ENCODE measurements around the gene HDAC9. TPM values are rescaled to one million over a fixed set of nuclear protein-coding genes. Genes with fewer than 3 reads are reported as not detected.

HDAC9 gene
- total RNA-seq, 4 donors from 2014 or later, result 54.8 to 96.2 (median 87.2) TPM

DNA sequence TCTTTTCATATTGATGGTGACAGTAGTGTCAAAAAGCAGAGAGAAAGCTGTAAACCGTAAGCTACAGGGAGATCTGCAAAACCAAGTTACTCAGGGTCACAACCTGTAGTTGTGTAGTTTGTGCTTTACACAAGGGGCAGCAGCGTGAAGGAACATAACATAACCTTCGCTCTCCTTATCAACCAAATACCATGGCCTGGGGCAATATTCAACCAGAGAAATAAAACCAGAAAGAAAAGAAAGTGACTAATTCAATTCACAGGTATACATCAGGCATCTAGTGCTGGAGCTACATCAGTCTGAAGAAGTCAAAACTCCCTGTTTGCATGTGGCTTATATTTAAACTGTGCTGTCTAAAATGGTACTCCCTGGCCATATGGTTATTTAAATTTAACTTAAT is 397.6 kb downstream of the HDAC9 start:
- DNase-seq, result no peak
- intact Hi-C loops (cut with DNase I; ENCODE audit: low total_unique reads), result no loop called here
- Histone ChIP-seq H3K27me3 (no peaks in the 10 kb centered on the region), H3K36me3 (no peaks in the 10 kb centered on the region), H3K9me3 (no peaks in the 10 kb centered on the region), H3K4me1 (no peaks in the 10 kb centered on the region), H3K4me3 (no peak overlapping the region), H3K27ac (no peak overlapping the region)
- TF ChIP-seq, protein P1, sequence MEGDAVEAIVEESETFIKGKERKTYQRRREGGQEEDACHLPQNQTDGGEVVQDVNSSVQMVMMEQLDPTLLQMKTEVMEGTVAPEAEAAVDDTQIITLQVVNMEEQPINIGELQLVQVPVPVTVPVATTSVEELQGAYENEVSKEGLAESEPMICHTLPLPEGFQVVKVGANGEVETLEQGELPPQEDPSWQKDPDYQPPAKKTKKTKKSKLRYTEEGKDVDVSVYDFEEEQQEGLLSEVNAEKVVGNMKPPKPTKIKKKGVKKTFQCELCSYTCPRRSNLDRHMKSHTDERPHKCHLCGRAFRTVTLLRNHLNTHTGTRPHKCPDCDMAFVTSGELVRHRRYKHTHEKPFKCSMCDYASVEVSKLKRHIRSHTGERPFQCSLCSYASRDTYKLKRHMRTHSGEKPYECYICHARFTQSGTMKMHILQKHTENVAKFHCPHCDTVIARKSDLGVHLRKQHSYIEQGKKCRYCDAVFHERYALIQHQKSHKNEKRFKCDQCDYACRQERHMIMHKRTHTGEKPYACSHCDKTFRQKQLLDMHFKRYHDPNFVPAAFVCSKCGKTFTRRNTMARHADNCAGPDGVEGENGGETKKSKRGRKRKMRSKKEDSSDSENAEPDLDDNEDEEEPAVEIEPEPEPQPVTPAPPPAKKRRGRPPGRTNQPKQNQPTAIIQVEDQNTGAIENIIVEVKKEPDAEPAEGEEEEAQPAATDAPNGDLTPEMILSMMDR (IDR thresholded peaks at IDR 0.05), result no peak
- no peak for TF ChIP-seq POLR2A (IDR thresholded peaks at IDR 0.05)

DNA sequence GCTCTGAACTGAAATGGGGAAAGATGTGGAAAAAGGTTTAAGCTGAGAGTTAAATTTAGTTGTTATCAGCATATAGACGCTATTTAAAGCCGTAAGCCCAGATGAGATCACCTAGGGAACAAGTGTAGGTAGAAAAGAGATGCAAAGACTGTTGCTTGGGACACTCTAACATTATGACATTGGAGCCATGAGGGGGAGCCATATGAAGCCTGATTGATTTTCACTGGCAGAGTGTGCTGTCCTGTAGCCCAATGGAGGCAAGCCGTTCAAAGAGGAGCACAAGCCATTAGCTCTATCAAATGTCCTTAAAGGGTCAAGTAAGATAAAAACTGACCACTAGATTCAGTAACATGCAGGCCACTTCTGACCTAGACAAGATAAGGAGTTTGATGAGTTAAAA is 398.6 kb downstream of the HDAC9 start:
- Histone ChIP-seq H3K27me3 (no peaks in the 10 kb centered on the region), H3K9me3 (no peaks in the 10 kb centered on the region), H3K27ac (no peak overlapping the region), H3K4me3 (no peak overlapping the region), H3K4me1 (no peaks in the 10 kb centered on the region), H3K36me3 (no peaks in the 10 kb centered on the region)
- intact Hi-C loops (cut with DNase I; ENCODE audit: low total_unique reads), result no loop called here
- DNase-seq, result no peak
- TF ChIP-seq, protein P1 (IDR thresholded peaks at IDR 0.05), result no peak
- no peak for TF ChIP-seq POLR2A (IDR thresholded peaks at IDR 0.05)

DNA sequence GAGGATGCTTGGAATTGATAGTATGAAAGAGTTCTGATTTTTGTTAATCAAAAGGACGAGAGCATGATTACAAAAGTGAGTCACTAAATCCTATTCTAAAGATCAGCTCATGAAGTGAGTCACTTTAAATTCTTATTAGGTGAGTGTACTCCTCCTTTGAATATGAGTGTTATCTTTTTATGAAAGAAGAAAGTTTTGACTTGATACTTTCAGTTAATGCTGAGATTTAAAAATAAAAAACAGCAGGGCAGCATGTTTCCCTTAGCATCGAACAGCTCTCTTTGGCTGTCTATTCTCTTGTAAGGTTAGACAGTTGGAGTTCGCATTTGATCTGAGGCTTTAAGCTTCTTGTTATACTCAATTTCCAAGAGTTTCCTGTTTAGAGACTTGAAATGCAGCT is 399.9 kb downstream of the HDAC9 start:
- Histone ChIP-seq H3K27ac (no peak overlapping the region), H3K4me3 (no peak overlapping the region), H3K36me3 (no peaks in the 10 kb centered on the region), H3K9me3 (no peaks in the 10 kb centered on the region), H3K27me3 (no peaks in the 10 kb centered on the region), H3K4me1 (no peaks in the 10 kb centered on the region)
- no peak for TF ChIP-seq POLR2A (IDR thresholded peaks at IDR 0.05)
- TF ChIP-seq, protein P1 (IDR thresholded peaks at IDR 0.05), result no peak
- no peak for DNase-seq
- intact Hi-C loops (cut with DNase I; ENCODE audit: low total_unique reads), result no loop called here

DNA sequence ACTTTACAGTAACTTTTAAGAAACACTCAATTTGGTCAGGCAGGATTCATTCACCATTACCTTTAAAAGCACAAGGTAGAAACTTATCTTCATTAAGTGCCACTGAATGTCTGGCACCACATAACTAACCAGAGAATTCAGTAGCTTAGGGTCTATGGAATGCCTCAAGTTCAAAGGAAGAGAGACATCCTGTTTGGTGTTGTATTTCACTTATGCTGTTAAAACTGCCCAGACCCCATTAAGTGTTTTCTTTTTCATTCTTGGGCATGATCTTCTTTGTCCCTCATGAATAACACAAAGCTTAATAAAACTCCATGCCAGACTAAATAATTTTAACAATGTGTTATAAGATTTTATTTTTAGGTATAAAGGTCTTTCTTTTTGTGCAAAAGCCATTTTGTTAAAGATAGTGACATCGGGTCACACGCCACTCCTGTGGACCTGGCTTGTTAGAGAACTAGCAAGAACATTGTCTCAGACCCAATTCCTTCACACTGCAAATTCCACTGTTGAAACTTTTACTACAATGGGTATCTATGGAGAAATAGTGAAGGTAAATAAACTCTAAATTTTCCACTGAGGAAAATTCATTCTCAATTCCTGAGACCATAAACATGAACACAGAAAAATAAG is 400.9 kb downstream of the HDAC9 start:
- H3K9me3 ChIP-seq, result no peaks in the 10 kb centered on the region
- no peak for DNase-seq
- intact Hi-C loops (cut with DNase I; ENCODE audit: low total_unique reads), result no loop called here
- TF ChIP-seq POLR2A (IDR thresholded peaks at IDR 0.05), result no peak
- TF ChIP-seq, protein P1 (IDR thresholded peaks at IDR 0.05), result no peak
- no peak overlapping the region for H3K27ac ChIP-seq
- no peaks in the 10 kb centered on the region for H3K36me3 ChIP-seq
- H3K4me1 ChIP-seq, result no peaks in the 10 kb centered on the region
- no peak overlapping the region for H3K4me3 ChIP-seq
- no peaks in the 10 kb centered on the region for H3K27me3 ChIP-seq

DNA sequence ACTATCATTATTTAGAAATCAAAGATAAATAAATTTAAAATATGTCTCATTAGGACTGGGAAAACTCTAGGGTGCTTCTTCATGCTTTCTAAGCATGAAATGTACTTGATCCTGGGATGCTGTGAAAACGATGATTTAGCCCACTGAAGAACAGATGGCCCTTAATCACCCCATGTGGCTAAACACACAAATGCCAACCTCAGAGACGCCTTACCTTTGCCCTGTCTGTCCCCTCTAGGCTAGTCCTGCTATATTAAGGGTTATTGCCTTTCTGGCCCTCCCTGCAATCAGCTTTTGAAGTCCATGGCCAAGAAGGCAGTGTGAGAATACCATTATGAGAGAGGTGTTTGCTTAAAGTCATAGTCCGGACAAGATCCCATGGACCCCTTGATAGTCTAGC is 404.7 kb downstream of the HDAC9 start:
- Histone ChIP-seq H3K36me3 (no peaks in the 10 kb centered on the region), H3K9me3 (no peaks in the 10 kb centered on the region), H3K4me1 (no peaks in the 10 kb centered on the region), H3K4me3 (no peak overlapping the region), H3K27me3 (no peaks in the 10 kb centered on the region), H3K27ac (no peak overlapping the region)
- intact Hi-C loops (cut with DNase I; ENCODE audit: low total_unique reads), result no loop called here
- TF ChIP-seq POLR2A (IDR thresholded peaks at IDR 0.05), result no peak
- TF ChIP-seq, protein P1 (IDR thresholded peaks at IDR 0.05), result no peak
- DNase-seq, result no peak
